ENCODE measurements around the gene MYBPC3. TPM values are rescaled to one million over a fixed set of nuclear protein-coding genes. Genes with fewer than 3 reads are reported as not detected.

MYBPC3 gene
- under 1 TPM in 1 of 2 donors, not detected in 1; 0.42 TPM for total RNA-seq

DNA sequence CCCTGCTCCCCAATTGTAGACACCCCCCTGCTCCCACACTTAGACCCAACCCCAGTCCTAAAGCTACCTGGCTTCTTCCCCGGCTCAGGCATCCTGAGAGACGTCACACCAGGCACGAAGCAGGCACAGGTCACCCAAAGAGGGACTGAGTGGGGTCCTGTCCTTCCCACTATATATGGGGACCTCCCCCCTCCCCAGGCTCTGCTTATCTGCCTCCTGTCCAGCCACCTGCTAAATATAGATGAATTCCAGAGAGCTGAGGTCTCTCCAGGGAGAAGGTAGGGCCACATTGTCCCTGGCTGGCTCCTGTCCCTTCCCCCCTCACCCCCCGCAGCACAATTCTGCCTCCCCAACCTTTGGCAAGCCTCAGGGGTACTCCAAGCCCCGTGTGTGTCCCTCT lies at the start of gene MYBPC3:
MYBPC3 (minus strand) TSS at position 147 of the 400 bp plus-strand sequence; CDS start at position 92, 55 bp downstream.
- TF ChIP-seq CTCF (IDR thresholded peaks at IDR 0.05), result no peak
- H3K27ac ChIP-seq, result no peak within 1 kb of the TSS
- no peaks in the 10 kb centered on the region for H3K9me3 ChIP-seq
- no peak within 1 kb of the TSS for H3K4me3 ChIP-seq
- no peak for DNase-seq
- no peaks in the 10 kb centered on the region for H3K27me3 ChIP-seq
- H3K4me1 ChIP-seq, result no peaks in the 10 kb centered on the region
- no peaks in the 10 kb centered on the region for H3K36me3 ChIP-seq
- intact Hi-C loops (cut with DNase I), result loop anchor here (10.0 kb wide), 1 partner anchor 468 kb away; no protein-coding TSS in a partner anchor
- H3K9ac ChIP-seq (ENCODE audit: low read depth in 2 of 2, low read length in 2 of 2), result no peak within 1 kb of the TSS

GRCh38 chr11:47400768-47401279 lies 48.3 kb upstream of the MYBPC3 start:
- H3K4me3 ChIP-seq, result peak overlapping the region; percentile 42
- TF ChIP-seq CTCF (IDR thresholded peaks at IDR 0.05), result no peak
- peaks cover 5% of the 10 kb centered on the region for H3K4me1 ChIP-seq
- no peaks in the 10 kb centered on the region for H3K9me3 ChIP-seq
- intact Hi-C loops (cut with DNase I), result no loop called here
- no peak for DNase-seq
- peak overlapping the region; percentile 57 for H3K27ac ChIP-seq
- H3K36me3 ChIP-seq, result no peaks in the 10 kb centered on the region
- H3K9ac ChIP-seq (ENCODE audit: low read depth in 2 of 2, low read length in 2 of 2), result peak overlapping the region in 1 of 2 donors; percentile 70
- H3K27me3 ChIP-seq, result no peaks in the 10 kb centered on the region

- Histone ChIP-seq H3K9ac (ENCODE audit: low read depth in 2 of 2, low read length in 2 of 2) (peak overlapping the region; percentile 69 to 70), H3K36me3 (no peaks in the 10 kb centered on the region), H3K9me3 (no peaks in the 10 kb centered on the region), H3K4me1 (peaks cover 5% of the 10 kb centered on the region), H3K27ac (peak overlapping the region; percentile 57), H3K4me3 (peak overlapping the region; percentile 42), H3K27me3 (no peaks in the 10 kb centered on the region)
- no peak for DNase-seq
- no peak for TF ChIP-seq CTCF (IDR thresholded peaks at IDR 0.05)
- intact Hi-C loops (cut with DNase I), result no loop called here
These were observed 47.6 kb upstream of the MYBPC3 start for GRCh38 chr11:47399860-47400767.

- no peak for DNase-seq
- Histone ChIP-seq H3K4me3 (no peak overlapping the region), H3K4me1 (peaks cover 5% of the 10 kb centered on the region), H3K27ac (no peak overlapping the region), H3K27me3 (no peaks in the 10 kb centered on the region), H3K36me3 (no peaks in the 10 kb centered on the region), H3K9me3 (no peaks in the 10 kb centered on the region), H3K9ac (ENCODE audit: low read depth in 2 of 2, low read length in 2 of 2) (no peak overlapping the region)
- intact Hi-C loops (cut with DNase I), result no loop called here
- no peak for TF ChIP-seq CTCF (IDR thresholded peaks at IDR 0.05)
These were observed 46.0 kb upstream of the MYBPC3 start for GRCh38 chr11:47398551-47398950.

DNA sequence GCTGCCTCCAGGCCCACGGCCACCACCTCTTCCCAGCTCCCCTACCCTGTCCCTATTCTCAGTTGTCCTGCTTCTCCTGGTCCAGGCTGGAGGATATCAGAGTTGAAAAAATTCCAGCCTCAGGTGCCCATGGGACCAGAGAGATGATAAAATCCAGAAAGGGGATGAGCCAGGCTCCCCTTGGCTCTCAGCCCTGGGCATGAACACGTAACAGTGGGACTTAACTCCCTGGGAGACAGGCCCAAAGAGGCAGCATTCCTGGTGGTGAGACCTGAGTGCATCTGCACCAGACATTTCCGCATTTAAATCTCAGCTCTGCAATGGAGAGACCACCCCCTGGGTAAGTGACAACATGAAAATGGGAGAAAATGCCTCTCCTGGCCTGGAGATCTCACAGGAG lies 45.5 kb upstream of the MYBPC3 start:
- no peak for DNase-seq
- no peak for TF ChIP-seq CTCF (IDR thresholded peaks at IDR 0.05)
- intact Hi-C loops (cut with DNase I), result no loop called here
- Histone ChIP-seq H3K4me1 (peaks cover 5% of the 10 kb centered on the region), H3K4me3 (no peak overlapping the region), H3K27me3 (no peaks in the 10 kb centered on the region), H3K9ac (ENCODE audit: low read depth in 2 of 2, low read length in 2 of 2) (no peak overlapping the region), H3K27ac (no peak overlapping the region), H3K9me3 (no peaks in the 10 kb centered on the region), H3K36me3 (no peaks in the 10 kb centered on the region)
